Activated CD8-positive, alpha-beta memory T cell treated with anti-CD3 and anti-CD28 coated beads for 1 hour (primary cell): ENCODE measurements around the gene IFNLR1.
A peak's percentile ranks its signal among the peaks of the same experiment; 100 is the strongest.
"Not testable (repeated sequence)": the region's sequence is repeated elsewhere in the genome, so short reads cannot be mapped to it uniquely, and the experiment has no call there.

Experiments used
- DNase-seq, 2 donors: peaks; one replicate each; pipeline ENCODE4 v3.0.0-alpha.2; 2020; ENCODE audit warnings: low read depth in 1 of 2; ENCODE audit errors: extremely low read depth in 1 of 2

Gene IFNLR1

DNA sequence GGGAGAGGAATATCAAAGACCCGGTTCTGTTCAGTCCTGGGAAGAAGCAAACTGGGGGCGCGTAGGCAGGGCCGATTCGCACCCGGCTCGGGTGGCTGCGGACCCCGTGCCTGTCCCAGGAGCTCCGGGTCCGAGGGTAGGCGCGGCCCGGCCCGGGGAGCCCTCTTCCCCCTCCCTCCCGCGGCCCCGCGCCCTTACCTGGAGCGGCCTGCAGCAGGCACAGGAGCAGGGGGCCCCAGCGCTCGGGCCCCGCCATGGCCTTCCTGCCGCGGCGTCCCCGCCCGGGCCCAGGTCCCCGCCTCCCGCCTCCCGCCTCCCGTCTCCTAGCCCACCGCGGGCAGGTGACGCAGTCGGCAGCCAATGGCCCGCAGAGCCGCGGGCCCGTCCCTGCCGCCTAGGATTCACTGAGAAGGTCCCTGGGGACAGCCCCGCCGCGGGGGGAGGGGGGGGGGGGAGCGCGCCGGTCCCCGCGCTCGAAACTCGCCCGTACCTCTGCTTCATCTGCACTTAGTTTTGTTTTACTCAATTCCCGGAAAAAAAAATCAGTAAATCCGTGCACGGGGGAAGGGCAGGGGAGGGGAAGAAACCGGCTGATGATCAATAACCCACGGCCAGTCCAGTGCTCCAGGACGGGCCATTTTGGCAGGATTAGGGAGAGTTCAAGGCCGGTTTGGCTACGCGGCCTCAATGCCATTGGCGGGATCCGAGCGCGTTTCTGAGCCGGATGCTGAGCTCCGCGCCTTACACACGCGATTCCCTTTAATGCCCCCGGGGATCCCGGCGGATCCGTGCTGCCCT is at the start of gene IFNLR1:
Gene IFNLR1, minus strand, starts transcription at position 297 of the 798 bp plus-strand sequence. Its CDS starts 41 bp downstream, at position 256.
- peak; percentile 23 to 45 for DNase-seq

DNA sequence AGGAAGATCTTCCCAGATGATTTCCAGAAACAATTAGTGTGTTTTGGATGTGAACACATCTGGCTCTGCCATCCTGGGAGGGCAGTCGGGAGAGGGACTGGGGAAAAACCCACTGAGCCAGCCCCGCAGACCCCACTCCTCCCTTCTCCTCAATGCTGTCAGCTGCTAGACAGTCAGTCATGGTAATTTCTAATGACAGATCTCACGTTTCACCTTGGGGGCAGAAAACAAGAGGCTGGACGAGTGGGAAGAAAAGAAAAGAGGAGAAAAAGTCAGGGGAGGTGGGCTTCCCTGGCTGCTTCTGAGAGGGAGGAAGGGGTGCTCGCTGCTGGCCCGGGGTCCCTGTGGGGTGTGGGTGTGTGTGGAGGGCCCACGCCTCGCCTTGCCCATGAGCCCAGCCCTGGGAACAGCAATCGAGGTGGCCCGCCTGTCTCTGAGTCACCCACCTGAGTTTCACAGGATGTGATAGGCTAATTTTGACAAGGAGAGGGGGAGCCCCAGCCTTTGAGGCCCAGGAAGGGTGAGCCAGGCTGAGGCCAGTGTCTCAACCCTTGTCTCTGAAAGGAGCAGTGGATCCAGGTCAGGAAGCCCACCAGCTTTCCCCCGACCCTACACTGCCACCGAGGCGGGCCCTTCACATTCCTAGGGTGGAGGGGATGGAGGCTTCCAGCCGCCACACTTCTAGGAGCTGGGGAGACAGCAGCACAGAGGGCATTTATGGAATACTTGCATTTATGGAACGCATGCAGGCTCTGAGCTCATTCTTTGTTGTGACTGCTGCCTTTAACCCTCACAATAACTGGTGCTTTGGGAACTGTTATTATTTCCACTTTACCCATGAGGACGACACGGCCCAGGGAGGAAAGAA is 49.1 kb upstream of the IFNLR1 start:
- DNase-seq = no peak

DNA sequence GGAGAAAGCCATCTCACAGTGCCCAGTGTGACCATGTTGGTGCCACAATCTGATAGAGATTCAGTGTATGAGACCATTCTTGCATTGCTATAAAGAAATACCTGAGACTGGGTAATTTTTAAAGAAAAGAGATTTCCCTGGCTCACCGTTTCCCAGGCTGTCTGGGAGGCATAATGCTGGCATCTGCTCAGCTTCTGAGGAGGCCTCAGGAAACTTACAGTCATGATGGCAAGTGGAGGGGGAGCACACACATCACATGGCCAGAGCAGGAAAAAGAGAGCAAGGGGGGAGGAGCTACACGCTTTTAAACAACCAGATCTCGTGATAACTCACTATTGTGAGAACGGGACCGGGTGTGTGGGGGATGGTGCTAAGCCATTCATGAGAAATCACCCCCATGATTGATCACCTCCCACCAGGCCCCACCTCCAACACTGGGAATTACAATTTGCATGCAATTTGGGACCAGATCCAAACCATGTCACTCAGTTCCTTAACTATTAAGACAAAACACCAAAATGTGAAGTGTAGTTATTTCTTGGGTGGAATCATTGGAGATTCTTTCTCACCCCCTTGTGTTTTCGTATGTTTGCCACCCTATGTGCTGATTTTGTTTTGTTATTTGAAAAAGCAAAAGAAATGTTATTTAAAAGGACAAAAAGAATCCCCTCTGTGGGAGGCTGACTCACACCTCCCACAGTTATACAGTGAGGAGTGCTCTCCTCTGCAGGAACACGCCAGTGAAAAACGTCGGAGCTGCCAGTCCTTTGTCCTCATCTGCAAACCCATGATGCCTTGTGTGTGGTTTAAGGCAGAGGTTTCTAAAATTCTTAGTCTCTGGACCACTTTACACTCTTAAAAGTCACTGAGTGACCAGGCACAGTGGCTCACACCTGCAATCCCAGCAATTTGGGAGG is 46.9 kb upstream of the IFNLR1 start:
- no peak for DNase-seq

- DNase-seq = no peak
Measured at GRCh38 chr1:24231701-24232100, 44.6 kb upstream of the IFNLR1 start.

- no peak for DNase-seq
Measured at GRCh38 chr1:24228311-24228710, 41.2 kb upstream of the IFNLR1 start.

DNA sequence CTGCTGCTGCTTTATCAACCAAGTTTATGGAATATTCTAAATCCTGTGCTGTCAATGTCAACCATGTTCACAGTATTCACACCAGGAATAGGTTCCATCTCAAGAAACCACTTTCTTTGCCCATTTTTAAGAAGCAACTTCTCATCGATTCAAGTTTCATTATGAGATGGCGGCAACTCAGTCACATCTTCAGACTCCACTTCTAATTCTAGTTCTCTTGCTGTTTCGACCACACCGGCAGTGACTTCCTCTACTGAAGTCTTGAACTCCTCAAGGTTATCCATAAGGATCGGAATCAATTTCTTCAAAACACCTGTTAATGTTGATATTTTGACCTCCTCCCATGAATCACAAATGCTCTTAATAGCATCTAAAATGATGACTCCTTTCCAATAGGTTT is 39.7 kb upstream of the IFNLR1 start:
- no peak for DNase-seq

DNA sequence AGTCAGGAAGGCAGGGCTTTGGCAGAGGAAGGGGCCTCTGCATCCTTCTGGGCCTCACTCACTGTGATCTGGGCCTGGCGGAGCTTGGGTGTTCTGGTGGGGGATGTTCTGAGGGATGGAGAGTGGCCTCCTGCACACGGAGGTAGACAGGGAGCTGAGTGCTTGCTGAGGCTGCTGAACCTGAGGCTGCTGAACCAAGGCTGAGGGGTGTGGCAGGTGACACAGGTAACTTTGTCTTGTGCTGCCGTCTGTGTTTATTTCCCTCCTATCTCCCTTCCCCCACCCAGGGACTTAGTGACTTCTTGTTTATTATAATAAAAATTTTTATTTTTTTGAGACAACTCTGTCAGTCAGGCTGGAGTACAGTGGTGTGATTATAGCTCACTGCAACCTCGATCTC is 37.7 kb upstream of the IFNLR1 start:
- no peak for DNase-seq

- no peak for DNase-seq
Measured at GRCh38 chr1:24224086-24224485, 37.0 kb upstream of the IFNLR1 start.

GRCh38 chr1:24222793-24223192 is 35.7 kb upstream of the IFNLR1 start:
- no peak for DNase-seq

DNA sequence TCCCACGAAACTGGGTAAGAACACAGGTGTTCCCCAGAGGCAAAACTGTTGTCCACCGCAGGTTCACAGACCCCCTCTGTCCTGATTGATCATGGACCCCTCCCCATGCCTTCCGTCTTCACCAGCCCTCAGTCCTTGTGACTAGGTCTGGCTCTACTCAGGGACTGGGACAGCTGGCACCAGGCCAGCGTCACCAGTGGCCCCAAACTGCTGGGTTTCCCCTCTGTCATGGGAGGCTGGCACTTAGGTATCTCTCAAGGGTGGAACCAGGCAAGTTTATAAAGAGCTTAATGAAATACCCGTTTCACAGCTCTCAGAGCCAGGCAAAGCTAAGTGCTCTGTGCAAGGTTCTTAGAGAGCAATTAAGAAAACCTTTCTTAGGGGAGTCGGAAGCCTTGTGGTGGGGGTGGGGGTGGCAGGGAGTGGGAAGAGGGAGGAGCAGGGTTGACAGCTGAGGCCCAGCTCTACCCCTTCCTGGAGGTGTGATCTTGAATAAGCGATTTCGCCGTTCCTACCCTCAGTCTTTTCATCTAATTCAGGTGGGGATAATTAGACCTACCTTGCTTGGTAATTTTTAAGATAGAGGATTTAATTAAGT is 35.0 kb upstream of the IFNLR1 start:
- DNase-seq = no peak

GRCh38 chr1:24221246-24221645 is 34.2 kb upstream of the IFNLR1 start:
- DNase-seq = no peak

- DNase-seq = no peak
Measured at GRCh38 chr1:24216276-24217074, 29.4 kb upstream of the IFNLR1 start.

- DNase-seq = no peak
Measured at GRCh38 chr1:24215226-24215814, 28.2 kb upstream of the IFNLR1 start.

DNA sequence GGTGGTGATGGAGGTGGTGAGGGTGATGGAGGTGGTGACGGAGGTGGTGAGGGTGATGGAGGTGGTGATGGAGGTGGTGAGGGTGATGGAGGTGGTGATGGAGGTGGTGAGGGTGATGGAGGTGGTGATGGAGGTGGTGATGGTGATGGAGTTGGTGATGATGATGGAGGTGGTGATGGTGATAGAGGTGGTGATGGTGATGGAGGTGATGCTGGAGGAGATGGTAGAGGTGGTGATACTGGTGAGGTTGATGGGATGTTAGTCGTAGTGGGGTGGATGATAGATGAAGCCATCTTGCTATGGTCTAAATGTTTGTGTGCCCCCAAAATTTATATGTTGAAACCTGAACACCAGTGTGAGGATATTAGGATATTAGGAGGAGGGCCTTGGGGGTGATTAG is 25.3 kb upstream of the IFNLR1 start:
- no peak for DNase-seq

GRCh38 chr1:24210195-24210627 is 23.1 kb upstream of the IFNLR1 start:
- no peak for DNase-seq

DNA sequence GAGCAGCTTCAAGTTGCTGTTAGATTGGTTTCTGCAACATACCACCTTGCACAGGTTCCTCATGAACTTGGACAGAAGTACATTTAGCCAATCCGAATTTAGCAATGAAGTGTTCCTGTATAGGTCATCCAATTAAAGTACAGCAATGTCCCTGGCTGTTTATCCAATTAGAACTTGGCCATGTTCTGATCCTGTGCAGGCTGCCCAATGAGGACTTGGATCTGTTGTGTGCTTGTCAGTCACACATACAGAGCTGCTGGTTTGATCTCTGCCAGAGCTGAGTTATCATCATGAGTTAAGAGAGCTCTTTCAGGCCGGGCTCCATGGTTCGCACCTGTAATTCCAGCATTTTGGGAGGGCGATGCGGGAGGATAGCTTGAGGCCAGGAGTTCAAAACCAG is 22.0 kb upstream of the IFNLR1 start:
- DNase-seq = no peak

GRCh38 chr1:24207709-24208108 is 20.6 kb upstream of the IFNLR1 start:
- no peak for DNase-seq

- not testable (repeated sequence) for DNase-seq
Measured at GRCh38 chr1:24207395-24207687, 20.3 kb upstream of the IFNLR1 start.
